ENCODE data around the gene GLI2.

- no peak for TF ChIP-seq CTCF (IDR thresholded peaks at IDR 0.05)
- TF ChIP-seq POLR2A (IDR thresholded peaks at IDR 0.05) = no peak
Observed at GRCh38 chr2:120772261-120772660, 36.6 kb downstream of the GLI2 start.
